ENCODE results near the gene UHRF1.
"Not testable (repeated sequence)": the region's sequence is repeated elsewhere in the genome, so short reads cannot be mapped to it uniquely, and the experiment has no call there.

UHRF1 gene

DNA sequence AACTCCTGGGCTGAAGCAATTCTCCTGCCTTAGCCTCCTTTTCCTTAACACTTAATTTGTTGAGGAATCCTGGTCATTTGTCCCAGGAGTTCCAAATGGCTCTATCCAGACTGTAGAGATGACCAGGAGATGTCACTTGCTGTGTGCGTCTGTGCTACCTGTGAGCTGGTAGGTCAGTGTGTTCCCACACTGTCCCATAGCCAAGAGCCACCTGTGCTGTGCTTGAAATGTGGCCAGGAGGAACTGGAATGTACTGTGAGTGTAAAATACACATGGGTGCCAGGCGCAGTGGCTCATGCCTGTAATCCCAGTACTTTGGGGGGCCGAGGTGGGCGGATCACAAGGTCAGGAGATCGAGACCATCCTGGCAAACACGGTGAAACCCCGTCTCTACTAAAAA is 30.2 kb downstream of the UHRF1 start:
- DNase-seq, result no peak

DNA sequence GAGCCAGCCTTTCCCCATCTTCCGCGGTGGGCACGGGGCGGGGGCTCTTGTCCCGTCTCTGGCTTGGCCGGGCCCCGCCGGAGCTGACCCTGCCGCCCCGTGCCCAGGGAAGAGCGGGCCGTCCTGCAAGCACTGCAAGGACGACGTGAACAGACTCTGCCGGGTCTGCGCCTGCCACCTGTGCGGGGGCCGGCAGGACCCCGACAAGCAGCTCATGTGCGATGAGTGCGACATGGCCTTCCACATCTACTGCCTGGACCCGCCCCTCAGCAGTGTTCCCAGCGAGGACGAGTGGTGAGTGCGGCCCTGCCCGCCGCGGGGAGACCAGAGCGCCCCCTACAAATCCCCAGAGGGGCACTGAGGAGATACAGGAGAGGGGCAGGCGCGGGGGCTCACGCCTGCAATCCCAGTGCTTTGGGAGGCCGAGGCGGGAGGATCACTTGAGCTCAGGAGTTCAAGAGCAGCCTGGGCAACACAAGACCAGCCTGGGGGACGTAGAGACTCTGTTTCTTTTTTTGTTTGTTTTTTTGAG is 32.4 kb downstream of the UHRF1 start:
- DNase-seq, result not testable (repeated sequence)

GRCh38 chr19:4950650-4951049 is 41.3 kb downstream of the UHRF1 start:
- DNase-seq, result not testable (repeated sequence)

DNA sequence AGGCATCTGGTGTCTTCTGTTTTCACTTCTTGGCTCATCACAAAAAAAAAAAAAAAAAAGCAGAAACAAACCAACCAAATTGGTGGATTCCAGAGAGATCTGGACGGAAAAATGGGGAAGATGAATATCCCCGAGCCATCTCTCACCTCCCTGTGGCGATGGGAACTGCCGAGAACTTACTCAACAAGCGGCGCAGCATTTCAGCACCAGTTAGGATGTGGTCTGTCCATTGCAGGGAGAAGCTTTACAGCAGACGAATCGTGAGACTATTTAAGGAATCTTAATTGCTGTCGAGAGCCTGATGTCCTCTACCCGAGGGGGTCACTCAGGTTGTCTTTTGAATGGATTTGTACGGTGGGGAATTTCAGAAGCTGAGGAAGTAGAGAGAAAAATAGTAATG is 42.4 kb downstream of the UHRF1 start:
- DNase-seq, result no peak

GRCh38 chr19:4952945-4953344 is 43.6 kb downstream of the UHRF1 start:
- no peak for DNase-seq

DNA sequence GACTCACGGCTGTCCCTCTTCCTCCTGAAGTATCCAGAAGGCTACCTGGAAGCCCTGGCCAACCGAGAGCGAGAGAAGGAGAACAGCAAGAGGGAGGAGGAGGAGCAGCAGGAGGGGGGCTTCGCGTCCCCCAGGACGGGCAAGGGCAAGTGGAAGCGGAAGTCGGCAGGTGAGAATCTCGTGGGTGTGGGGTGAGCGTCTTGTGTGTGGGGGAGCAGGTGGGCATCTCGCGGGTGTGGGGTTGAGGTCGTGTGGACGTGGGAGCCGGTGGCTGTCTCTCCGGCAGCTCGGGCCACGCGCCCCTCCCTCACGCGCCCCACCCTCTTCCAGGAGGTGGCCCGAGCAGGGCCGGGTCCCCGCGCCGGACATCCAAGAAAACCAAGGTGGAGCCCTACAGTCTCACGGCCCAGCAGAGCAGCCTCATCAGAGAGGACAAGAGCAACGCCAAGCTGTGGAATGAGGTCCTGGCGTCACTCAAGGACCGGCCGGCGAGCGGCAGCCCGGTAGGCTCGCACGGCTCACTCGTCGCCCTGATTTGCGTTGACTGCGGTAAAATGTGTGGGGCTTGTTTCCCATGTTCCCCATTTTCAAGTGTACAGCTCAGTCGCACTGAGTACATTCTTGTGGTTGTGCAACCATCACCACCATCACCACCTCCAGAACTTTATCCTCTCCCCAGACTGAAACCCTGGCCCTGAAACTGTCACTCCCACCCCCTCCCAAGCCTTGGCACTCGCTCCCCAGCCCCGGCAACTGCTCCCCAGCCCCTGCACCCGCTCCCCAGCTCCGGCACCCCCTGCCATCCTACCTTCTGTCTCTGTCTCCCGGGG is 45.2 kb downstream of the UHRF1 start:
- DNase-seq, result not testable (repeated sequence)

DNA sequence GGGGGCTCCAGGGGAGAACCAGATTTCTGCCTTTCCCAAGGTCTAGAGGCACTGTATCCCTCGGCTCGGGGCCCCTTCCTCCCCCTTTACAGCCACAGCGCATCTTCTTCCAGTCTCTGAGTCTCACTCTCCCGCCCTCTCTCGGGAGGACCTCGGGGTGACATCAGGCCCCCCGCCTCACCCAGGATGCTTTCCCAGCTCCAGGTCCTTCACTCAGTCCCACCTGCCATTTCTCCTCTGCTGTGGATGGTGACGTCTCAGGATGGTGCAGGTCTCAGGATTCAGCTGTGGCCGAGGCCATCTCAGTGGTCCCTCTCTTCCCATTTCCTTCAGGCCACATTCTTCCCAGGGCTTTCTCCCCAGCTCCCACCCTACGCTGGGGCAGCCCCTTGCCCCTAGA is 46.0 kb downstream of the UHRF1 start:
- no peak for DNase-seq

GRCh38 chr19:4957981-4958380 is 48.7 kb downstream of the UHRF1 start:
- DNase-seq, result no peak

GRCh38 chr19:4962085-4962619 is 52.9 kb downstream of the UHRF1 start:
- no peak for DNase-seq

DNA sequence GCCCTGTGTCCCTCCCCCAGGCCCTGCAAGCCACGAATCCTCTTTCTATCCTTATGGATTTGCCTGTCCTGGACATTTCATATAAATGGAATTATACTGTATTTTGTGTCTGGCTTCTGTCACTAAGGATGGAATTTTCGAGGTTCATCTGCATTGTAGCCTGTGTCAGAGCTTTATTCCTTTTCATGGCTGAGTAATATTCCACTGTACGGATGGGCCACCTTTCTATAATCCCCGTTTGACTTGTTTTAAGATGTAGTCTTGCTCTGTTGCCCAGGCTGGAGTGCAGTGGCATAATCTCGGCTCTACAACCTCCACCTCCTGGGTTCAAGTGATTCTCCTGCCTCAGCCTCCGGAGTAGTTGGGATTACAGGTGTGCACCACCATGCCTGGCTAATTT is 55.8 kb downstream of the UHRF1 start:
- no peak for DNase-seq

GRCh38 chr19:4966591-4966990 is 57.3 kb downstream of the UHRF1 start:
- no peak for DNase-seq

DNA sequence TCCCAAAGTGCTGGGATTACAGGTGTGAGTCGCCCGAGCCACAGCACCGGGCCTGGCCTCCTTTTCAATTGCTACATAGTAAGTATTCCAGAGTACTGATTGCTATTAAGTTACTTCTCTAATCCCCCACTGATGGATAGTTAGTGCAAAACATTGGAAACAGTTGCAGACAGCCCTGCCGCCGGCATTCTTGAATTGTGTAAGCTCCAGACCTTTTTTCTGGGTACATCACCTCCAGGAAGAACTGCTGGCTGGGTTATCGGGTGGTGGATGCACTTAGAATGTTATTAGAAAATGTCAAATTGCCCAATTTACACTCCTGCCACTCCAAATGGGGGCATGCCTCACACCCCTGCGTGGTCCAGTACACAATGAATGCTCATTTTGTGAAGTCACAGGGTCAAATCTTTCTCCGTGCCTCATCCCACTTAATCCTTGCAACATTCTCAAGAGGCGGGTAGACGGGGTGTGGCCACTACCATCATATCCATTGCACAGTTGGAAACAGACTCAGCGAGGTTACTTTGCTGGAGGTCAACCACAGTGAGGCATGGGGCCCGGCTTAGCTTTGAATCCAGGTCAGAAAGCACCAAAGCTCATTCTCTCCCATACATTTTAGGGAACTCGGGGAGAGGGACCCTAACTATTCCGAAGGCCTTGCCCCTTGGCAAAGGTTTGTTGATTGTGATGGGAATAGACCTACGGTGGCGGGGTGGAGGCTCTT is 58.6 kb downstream of the UHRF1 start:
- no peak for DNase-seq

GRCh38 chr19:4968462-4969291 is 59.4 kb downstream of the UHRF1 start, which contains the start of gene KDM4B:
KDM4B (plus strand) TSS chr19:4969113; CDS start chr19:5032891, 63,778 bp downstream.
- peak; percentile 100 for DNase-seq

GRCh38 chr19:4969292-4969771 is 60.0 kb downstream of the UHRF1 start:
- no peak for DNase-seq

GRCh38 chr19:4969772-4970531 is 60.7 kb downstream of the UHRF1 start:
- peak; percentile 28 for DNase-seq

- peak; percentile 14 for DNase-seq
These were observed 61.5 kb downstream of the UHRF1 start for GRCh38 chr19:4970558-4971423.

DNA sequence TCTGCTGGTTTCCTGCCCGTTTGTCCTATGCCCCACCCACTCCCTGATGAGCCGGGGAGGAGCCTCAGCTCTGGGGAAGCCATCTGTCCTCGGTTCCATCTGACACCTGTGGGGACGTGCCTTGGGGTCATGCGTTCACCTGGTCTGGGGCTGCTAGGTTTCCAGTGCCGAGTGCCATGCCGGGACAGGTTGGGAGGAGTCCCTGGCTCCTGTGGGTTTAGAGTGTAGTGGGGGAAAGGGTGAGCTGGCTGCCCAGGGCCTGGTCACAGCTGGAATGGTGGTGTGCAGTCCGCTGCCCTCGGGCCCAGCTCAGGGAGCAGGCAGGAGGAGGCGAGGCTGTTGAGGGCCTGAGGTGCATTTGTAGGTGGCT is 62.1 kb downstream of the UHRF1 start:
- DNase-seq, result peak; percentile 49

GRCh38 chr19:4971816-4972495 is 62.7 kb downstream of the UHRF1 start:
- no peak for DNase-seq

- DNase-seq, result no peak
These were observed 63.4 kb downstream of the UHRF1 start for GRCh38 chr19:4972509-4973230.
